Measurements from ENCODE around the gene CA7.

Gene CA7

DNA sequence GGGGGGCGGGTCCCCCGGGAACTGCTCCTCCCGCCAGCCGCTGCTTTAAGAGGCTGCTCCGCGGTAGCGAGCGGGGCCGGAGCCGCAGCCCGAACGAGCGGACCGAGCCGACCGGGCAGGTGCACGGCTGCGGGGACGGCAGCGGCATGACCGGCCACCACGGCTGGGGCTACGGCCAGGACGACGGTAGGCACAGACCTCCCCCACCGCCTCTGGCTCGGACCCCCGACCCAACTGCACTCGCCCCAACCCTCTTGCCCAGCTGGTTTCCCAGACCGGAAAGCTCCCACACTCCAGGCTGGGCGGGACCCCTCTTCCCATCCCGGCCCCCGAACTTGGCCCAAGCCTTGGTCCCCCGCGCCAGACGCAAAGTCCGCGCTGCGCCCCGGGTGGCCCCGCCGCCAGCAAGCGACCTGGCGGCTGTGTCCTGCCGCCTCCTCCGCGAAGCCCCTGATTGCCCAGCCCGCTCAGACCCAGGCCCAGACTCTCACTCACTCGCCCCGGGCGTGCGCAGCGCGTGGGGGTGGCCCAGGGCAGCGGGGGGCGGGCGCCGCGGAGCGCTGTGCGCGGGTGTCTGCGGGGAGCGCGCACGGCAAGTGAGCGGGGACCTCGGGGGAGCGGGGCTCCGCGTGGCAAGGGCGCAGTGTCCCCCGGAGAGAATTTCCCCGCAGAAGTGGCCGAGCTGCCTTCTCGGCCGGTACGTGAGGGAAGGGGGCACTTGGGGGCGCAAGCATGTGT is at the start of gene CA7:
CA7 (plus strand) TSS at position 73 of the 738 bp plus-strand sequence; CDS start at position 147, 74 bp downstream.
- H3K4me3 ChIP-seq (ENCODE audit: low read length) = peak within 1 kb of the TSS; percentile 51
- no peak for DNase-seq (ENCODE audit: low read depth)
- no peak for TF ChIP-seq CTCF (conservative IDR thresholded peaks at IDR 0.05; ENCODE audit: low read depth, low read length)

DNA sequence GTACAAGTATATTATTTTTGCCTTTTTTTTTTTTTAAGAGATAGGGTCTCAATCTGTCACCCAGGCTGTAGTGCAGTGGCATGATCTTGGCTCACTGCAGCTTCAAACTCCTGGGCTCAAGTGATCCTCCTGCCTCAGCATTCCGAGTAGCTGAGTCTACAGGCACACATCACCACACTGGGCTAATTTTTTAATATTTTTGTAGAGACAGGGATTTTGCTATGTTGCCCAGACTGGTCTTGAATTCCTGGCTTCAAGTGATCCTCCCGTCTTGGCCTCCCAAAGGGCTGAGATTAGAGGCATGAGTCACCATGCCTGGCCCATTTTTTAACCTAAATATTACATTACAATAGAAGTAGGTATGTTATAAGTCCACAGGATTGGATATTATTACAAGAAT is 46.1 kb upstream of the CA7 start:
- no peak overlapping the region for H3K4me3 ChIP-seq (ENCODE audit: low read length)
- no peak for DNase-seq (ENCODE audit: low read depth)
- TF ChIP-seq CTCF (conservative IDR thresholded peaks at IDR 0.05; ENCODE audit: low read depth, low read length) = no peak

- DNase-seq (ENCODE audit: low read depth) = no peak
- no peak for TF ChIP-seq CTCF (conservative IDR thresholded peaks at IDR 0.05; ENCODE audit: low read depth, low read length)
- H3K4me3 ChIP-seq (ENCODE audit: low read length) = no peak overlapping the region
These were observed 43.4 kb upstream of the CA7 start for GRCh38 chr16:66800856-66801255.

DNA sequence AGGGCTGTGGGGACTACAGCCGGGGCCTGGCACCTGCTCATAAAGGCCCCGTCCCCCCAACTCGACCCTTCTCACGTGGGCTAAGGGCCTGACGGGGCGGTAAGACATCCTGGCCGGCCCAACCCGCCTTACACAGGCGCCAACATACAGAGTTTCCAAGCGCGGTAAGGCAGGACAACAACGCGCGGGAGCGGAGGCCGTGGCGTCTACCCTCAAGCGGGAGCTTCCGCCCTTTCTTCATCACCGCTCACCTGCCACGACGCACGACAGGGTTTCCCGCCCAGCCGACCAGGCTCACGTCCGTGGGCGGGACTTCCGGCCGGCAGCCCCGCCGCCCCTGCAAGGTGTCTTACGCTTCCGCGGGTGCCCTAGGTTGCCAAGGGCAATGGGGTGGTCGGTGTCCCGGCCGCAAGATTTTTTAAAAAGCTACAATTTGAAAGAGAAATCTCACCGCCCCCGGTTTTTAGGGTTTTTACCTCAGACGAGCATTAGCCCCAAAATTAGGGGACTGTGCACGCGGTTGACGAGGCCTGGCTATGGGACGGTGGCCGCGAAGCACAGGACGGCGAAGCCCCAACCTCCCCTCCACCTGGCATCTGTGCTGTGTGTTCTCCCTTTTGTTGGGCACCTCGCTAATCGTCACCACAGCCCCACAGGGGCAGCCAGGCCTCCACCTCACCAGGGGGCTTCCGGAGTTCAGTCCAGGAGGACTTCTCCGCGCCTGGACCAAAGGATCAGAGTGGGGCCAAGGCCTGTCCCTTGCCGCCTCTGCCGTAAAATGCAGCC is 42.7 kb upstream of the CA7 start, which contains the start of gene TERB1:
TERB1 (minus strand) TSS at position 265 of the 786 bp plus-strand sequence. CDS start 4,786 bp downstream, outside the sequence.
- no peak within 1 kb of the TSS for H3K4me3 ChIP-seq (ENCODE audit: low read length)
- TF ChIP-seq CTCF (conservative IDR thresholded peaks at IDR 0.05; ENCODE audit: low read depth, low read length) = no peak
- no peak for DNase-seq (ENCODE audit: low read depth)

DNA sequence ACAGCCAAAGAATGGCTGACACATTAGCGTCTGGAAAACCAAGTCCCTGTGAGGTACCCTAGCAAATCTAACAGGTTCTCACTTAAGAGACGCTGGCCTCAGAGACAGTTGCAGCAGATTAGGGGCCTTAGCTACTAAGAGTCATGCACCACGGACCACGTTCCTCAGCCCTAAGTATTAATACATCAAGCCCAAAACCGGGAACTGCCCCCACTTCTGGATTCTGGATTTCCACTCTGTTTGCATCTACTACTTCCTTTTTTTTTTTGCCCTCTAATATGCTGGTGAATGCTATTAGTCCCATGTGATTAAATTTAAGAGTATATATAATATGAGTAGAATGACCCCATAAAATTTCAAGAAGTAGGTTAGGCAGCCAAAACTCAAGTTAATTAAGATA is 42.1 kb upstream of the CA7 start:
- no peak for DNase-seq (ENCODE audit: low read depth)
- no peak overlapping the region for H3K4me3 ChIP-seq (ENCODE audit: low read length)
- TF ChIP-seq CTCF (conservative IDR thresholded peaks at IDR 0.05; ENCODE audit: low read depth, low read length) = no peak

DNA sequence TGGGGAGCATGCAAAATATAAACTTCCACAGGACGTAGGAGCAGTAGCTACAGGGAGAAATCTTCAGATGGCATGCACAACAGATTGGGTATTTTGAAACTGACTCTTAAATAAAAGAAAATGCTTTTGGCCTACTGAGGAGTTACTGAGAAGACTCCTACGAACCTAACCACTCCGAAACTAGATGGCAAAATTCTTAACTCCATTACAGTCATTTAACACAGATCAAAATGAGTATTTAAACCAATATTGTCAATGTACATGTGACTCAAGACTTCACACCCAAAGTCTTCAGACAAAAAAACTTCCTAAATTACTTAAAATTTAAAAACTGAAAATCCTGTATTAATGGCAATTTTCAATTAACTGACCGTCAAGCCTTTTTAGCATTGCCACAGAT is 34.4 kb upstream of the CA7 start:
- no peak for DNase-seq (ENCODE audit: low read depth)
- no peak overlapping the region for H3K4me3 ChIP-seq (ENCODE audit: low read length)
- TF ChIP-seq CTCF (conservative IDR thresholded peaks at IDR 0.05; ENCODE audit: low read depth, low read length) = no peak

Measured in retinal pigment epithelial cell (primary cell).